Vagina (tissue), 2 donors: Measurements from ENCODE around the gene MAMLD1.

Experiments
- CTCF ChIP-seq, 3 experiments: fragments of 450-650 bp in 2 of 3; fragments of 200-600 bp in 1 of 3; sonication (generic) in 1 of 3; IDR thresholded peaks; one replicate each; pipeline ENCODE4 v1.5.1; 2017 to 2019; ENCODE audit warnings: antibody characterized with exemption in 3 of 3, mild to moderate bottlenecking in 2 of 3, moderate library complexity in 2 of 3
- POLR2A ChIP-seq, 2 donors: fragments of 450-650 bp; IDR thresholded peaks; one replicate each; pipeline ENCODE4 v1.6.1; 2017; ENCODE audit warnings: antibody characterized with exemption in 2 of 2, mild to moderate bottlenecking in 2 of 2, moderate library complexity in 2 of 2

GRCh38 chrX:150329282-150329681, 33.8 kb upstream of the MAMLD1 start:
- no peak for TF ChIP-seq POLR2A (IDR thresholded peaks at IDR 0.05)
- no peak for TF ChIP-seq CTCF (IDR thresholded peaks at IDR 0.05)
